ENCODE results near the gene WDR73.
"Not testable (repeated sequence)": the region's sequence is repeated elsewhere in the genome, so short reads cannot be mapped to it uniquely, and the experiment has no call there.

WDR73 gene

GRCh38 chr15:84656972-84657371, 2.9 kb upstream of the WDR73 start:
- DNase-seq: no peak

DNA sequence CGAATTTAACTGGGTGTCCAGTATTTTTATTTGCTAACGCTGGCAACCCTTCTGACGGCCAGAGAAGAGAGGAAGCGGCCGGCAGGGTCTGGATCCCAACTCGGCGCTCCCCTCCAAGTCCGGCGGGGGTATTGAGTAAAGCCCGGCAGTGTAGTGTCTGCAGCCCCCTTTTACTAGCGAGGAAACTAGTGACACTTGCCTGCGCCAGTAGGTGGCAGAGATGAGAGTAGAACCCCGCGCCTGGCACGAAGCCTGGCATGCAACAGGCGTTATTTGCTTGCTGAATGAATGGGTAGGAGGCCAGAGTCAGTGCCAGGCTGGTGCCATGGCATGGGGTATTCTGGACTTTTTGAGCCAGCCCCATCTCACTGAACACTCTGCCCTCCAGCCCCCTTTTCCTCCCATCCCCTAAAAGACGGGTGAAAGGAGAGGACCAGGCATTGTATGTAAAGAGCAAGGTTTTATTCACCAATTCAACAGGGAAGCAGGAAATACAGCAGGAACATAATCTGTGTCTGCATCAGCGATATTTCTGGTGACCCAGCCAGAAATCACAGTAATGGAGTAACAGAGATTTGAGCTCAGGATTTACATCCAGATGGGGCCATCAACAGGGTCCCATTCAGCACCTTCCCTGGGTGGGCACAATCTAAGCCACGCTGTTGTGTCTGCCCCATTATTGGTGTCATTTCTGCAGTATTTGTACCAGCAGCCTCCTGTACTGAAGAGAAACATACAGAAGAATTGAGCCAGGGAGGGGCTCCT, 788 bp upstream of the WDR73 start:
- peak; percentile 76 to 77 for DNase-seq

DNA sequence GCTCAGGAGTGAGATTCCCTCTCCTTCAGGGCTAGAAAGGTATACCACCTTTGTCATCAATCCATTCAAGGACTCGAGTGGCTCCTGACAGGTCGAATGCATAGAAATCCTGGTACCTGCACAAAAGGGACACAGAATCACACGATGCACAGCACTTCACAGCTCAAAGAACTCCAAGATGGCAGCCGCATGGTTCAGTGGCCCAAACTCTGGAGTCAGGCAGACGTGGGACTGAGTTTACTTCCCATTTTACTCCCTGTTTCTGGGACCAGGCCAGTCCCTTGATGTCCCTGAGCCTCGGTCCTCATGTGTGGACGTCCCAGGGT, 536 bp downstream of the WDR73 start:
- no peak for DNase-seq

DNA sequence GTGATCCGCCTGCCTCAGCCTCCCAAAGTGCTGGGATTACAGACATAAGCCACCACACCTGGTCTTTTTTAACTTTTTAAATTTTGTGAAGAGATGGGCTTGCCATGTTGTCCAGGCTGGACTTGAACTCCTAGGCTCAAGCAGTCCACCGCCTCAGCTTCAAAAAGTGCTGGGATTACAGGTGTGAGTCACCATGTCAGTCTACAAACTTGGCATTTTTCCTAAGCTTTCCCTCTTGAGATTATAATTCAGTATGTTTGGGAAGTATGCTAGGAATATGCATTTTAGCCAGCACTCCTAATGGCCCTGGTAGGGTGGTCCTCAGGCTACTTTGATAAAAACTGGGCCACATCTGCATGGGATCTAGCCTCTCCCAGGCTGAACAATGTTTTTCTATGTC, 4.4 kb downstream of the WDR73 start:
- DNase-seq: no peak

GRCh38 chr15:84648539-84648938, 5.5 kb downstream of the WDR73 start:
- no peak for DNase-seq

DNA sequence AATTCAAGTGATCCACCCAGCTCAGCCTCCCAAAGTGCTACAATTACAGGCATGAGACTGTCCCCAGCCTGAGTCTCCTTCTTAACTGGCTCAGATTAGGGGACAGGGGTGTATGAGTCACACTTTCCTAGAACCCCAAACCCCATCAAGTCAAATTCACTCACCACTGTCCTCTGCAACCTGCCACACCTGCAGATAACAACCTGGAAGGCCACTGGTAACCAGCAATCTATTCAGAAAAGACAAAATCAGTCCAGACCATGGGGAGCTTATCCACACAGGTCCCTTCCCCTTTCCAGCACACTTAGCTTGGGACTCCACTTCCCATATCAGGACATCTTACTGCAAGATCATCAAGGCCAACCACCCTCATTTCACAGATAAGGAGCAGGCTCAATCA, 6.4 kb downstream of the WDR73 start:
- no peak for DNase-seq

DNA sequence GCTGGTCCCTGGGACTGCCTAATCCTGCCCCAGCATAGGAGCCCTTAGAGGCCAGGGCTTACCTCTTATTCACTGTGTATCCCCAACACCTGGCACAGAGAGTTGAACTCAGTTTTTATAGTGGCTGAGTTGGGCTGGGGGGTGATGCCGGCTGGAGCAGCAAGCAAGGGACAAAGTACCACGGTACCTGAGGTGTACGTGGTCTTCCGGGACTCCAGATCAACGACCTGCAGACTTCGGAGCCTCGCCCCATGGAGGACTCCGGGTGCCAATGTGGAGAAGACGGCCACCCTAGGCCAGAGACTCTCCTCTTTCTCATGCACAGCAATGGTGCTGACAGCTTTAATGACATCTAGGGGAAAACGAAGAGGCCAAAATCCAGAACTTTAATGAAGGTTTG, 8.1 kb downstream of the WDR73 start:
- no peak for DNase-seq

GRCh38 chr15:84645496-84645895, 8.6 kb downstream of the WDR73 start:
- no peak for DNase-seq

GRCh38 chr15:84643838-84644237, 10.2 kb downstream of the WDR73 start:
- no peak for DNase-seq

- not testable (repeated sequence) for DNase-seq
Measured at GRCh38 chr15:84642640-84643039, 11.4 kb downstream of the WDR73 start.

DNA sequence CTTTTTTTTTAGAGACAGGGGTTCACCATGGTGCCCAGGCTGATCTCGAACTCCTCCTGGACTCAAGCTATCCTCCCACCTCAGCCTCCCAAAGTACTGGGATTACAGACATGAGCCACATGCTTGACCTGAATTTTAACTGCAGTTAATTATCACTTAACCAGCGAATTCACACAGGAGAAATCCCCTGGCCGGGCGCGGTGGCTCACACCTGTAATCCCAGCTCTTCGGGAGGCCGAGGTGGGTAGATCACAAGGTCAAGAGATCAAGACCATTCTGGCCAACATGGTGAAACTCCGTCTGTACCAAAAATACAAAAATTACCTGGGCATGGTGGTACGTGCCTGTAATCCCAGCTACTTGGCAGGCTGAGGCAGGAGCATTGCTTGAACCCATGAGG, 12.2 kb downstream of the WDR73 start:
- not testable (repeated sequence) for DNase-seq

- no peak for DNase-seq
Measured at GRCh38 chr15:84638103-84638502, 16.0 kb downstream of the WDR73 start.

GRCh38 chr15:84634228-84634837, 19.8 kb downstream of the WDR73 start:
- no peak for DNase-seq

GRCh38 chr15:84633311-84634227, 20.5 kb downstream of the WDR73 start:
- peak; percentile 63 to 67 for DNase-seq

GRCh38 chr15:84631706-84632272, 22.3 kb downstream of the WDR73 start:
- DNase-seq: no peak

DNA sequence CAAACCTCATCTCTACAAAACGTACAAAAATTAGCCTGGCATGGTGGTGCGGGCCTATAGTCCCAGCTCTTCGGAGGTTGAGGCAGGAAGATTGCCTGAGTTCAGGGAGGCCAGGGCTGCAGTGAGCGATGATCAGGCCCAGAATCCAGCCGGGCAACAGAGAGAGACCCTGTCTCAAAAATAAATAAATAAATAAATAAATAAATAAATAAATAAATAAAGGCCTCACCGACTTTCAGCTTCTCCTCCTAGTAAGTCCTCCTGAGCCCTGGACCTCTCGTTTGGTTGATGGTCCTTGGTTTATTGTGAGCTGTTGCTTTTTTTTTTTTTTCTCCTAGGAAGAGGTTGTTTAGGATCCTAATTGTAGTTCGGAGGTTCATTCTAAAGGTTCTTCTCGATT, 25.1 kb downstream of the WDR73 start:
- DNase-seq: no peak

- DNase-seq: no peak
Measured at GRCh38 chr15:84625123-84625522, 29.0 kb downstream of the WDR73 start.

GRCh38 chr15:84624359-84624758, 29.7 kb downstream of the WDR73 start:
- no peak for DNase-seq

DNA sequence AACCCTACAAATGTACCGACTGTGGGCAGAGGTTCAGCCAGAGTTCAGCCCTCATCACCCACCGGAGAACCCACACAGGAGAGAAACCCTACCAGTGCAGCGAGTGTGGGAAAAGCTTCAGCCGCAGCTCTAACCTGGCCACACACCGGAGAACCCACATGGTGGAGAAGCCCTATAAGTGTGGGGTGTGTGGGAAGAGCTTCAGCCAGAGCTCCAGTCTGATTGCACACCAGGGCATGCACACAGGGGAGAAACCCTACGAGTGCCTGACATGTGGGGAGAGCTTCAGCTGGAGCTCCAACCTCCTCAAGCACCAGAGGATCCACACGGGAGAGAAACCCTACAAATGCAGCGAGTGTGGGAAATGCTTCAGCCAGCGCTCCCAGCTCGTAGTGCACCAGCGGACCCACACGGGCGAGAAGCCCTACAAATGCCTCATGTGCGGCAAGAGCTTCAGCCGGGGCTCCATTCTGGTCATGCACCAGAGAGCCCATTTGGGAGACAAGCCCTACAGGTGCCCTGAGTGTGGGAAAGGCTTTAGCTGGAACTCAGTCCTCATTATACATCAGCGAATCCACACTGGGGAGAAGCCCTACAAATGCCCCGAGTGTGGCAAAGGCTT, 32.6 kb downstream of the WDR73 start:
- no peak for DNase-seq

- no peak for DNase-seq
Measured at GRCh38 chr15:84620626-84621025, 33.5 kb downstream of the WDR73 start.

DNA sequence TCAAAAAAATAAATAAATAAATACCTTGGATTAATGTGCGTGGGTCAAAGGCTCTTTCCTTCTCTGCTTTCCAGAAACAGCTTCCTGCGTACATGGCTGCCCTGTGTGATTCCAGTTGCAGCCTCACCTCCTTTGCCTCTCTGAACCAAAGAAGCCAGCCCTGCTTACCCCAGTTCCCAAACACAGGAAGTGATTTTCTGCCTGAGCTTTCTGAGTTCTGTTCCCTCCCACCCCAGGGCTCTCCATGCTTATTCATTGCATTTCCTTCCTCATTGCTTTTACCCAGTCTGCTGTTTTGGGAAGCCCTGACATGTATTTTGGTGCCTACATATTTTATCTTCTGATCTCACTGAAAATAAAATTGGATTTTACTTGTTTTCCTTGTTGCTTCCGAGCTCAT, 37.8 kb downstream of the WDR73 start:
- no peak for DNase-seq

DNA sequence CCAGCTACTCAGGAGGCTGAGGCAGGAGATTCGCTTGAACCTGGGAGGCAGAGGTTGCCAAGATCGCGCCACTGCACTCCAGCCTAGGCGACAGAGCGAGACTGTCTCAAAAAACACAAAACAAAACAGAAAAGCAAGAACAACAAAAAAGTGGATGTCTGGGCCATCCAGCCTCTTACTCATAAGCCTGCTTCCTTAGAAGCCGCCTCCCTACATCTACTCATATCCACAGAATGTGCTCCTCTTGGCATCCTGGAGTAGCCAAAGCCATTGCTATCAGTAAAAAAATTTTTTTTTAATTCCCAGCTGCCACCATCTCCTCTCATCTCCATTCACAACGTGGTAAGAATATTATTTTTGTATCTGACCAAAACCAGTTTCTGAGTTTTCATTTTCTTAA, 42.5 kb downstream of the WDR73 start:
- DNase-seq: no peak
